OCI-LY7 (cell line): ENCODE measurements around the gene STIP1. TPM values are rescaled to one million over a fixed set of nuclear protein-coding genes. Genes with fewer than 3 reads are reported as not detected.

ENCODE experiments used
- BruUV-seq: library from RNA; stranded (reverse); fragments of 400-500 nt; replicated peaks from 2 replicates; lab custom pipeline; 2021; lab: Mats Ljungman, UMichigan
- CTCF ChIA-PET: fragments of 300-600 bp; sonication (Branson Sonifier 250); formaldehyde crosslinking; loops from one replicate; lab custom pipeline; 2022; ENCODE audit warnings: antibody characterized with exemption; ENCODE audit not compliant: unreplicated experiment; lab: Charles Lee
- POLR2A ChIA-PET: fragments of 300-600 bp; sonication (Branson Sonifier 250); formaldehyde crosslinking; loops from one replicate; lab custom pipeline; 2022; ENCODE audit warnings: antibody characterized with exemption; lab: Charles Lee
- DNase-seq: peaks from one replicate; pipeline ENCODE4 v3.0.0-alpha.2; 2015; ENCODE audit warnings: low spot score
- H2AFZ ChIP-seq: fragments of 200-600 bp; sonication (generic), shearing (Covaris generic); 2 replicates; pipeline ENCODE4 v1.6.1; 2014; ENCODE audit warnings: mild to moderate bottlenecking, antibody characterized with exemption, low read length, moderate library complexity
- H3K27ac ChIP-seq: fragments of 200-600 bp; sonication (generic); 2 replicates; pipeline ENCODE4 v1.5.1; 2014; ENCODE audit warnings: mixed run types, low read depth, mild to moderate bottlenecking, moderate library complexity, low read length, inconsistent platforms; ENCODE audit not compliant: poor library complexity, severe bottlenecking
- H3K36me3 ChIP-seq: fragments of 200-600 bp; sonication (generic); 2 replicates; pipeline ENCODE4 v1.6.1; 2014; ENCODE audit warnings: mild to moderate bottlenecking, antibody characterized with exemption, low read length, moderate library complexity, mixed read lengths; ENCODE audit not compliant: insufficient read depth
- H3K4me1 ChIP-seq: fragments of 200-600 bp; sonication (generic); 2 replicates; pipeline ENCODE4 v1.5.1; 2014; ENCODE audit warnings: mild to moderate bottlenecking, low read length; ENCODE audit not compliant: insufficient read depth, poor library complexity, severe bottlenecking
- H3K4me2 ChIP-seq: fragments of 200-600 bp; sonication (generic); 2 replicates; pipeline ENCODE4 v1.6.1; 2014; ENCODE audit warnings: mild to moderate bottlenecking, low read length
- H3K4me3 ChIP-seq: fragments of 200-600 bp; sonication (generic); 2 replicates; pipeline ENCODE4 v1.5.1; 2014; ENCODE audit warnings: mild to moderate bottlenecking, low read depth, low read length; ENCODE audit not compliant: poor library complexity, severe bottlenecking
- H3K79me2 ChIP-seq: fragments of 200-600 bp; sonication (generic); 2 replicates; pipeline ENCODE4 v1.6.1; 2016; ENCODE audit warnings: low read depth, mild to moderate bottlenecking, low read length, moderate library complexity, mixed read lengths; ENCODE audit not compliant: insufficient read depth
- H3K9me2 ChIP-seq: fragments of 200-600 bp; sonication (generic); 2 replicates; pipeline ENCODE4 v1.6.1; 2016; ENCODE audit warnings: mild to moderate bottlenecking, low read length, mixed read lengths; ENCODE audit not compliant: insufficient read depth
- H3K9me3 ChIP-seq: fragments of 200-600 bp; sonication (generic); 2 replicates; pipeline ENCODE4 v1.6.1; 2014; ENCODE audit warnings: mild to moderate bottlenecking, mixed run types, low read length, mixed read lengths
- H4K20me1 ChIP-seq: fragments of 200-600 bp; sonication (generic); 2 replicates; pipeline ENCODE4 v1.6.1; 2014; ENCODE audit warnings: mild to moderate bottlenecking, antibody characterized with exemption, low read length, moderate library complexity, mixed read lengths; ENCODE audit not compliant: insufficient read depth
- CTCF ChIP-seq: fragments of 200-600 bp; sonication (generic); conservative IDR thresholded peaks from 2 replicates; pipeline ENCODE4 v1.5.1; 2014; ENCODE audit warnings: mild to moderate bottlenecking, antibody characterized with exemption, low read length, moderate library complexity, mixed read lengths
- EZH2phosphoT487 ChIP-seq: fragments of 200-600 bp; sonication (generic); IDR thresholded peaks from 2 replicates; pipeline ENCODE4 v1.6.1; 2018; ENCODE audit warnings: low read depth, borderline replicate concordance, mild to moderate bottlenecking, mixed run types, antibody characterized with exemption, low read length, moderate library complexity, mixed read lengths
- intact Hi-C: fragments of 100-400 bp; cut with micrococcal nuclease; formaldehyde crosslinking; loops from one replicate; pipeline ENCODE4 v1.10.0; 2022; ENCODE audit not compliant: unreplicated experiment
- total RNA-seq, 2 experiments: library from RNA; depleted of rRNA in 1 of 2; stranded (reverse); fragments of >200 nt in 1 of 2; shearing (Covaris generic) in 1 of 2; gene quantifications; 2 replicates each; pipeline ENCODE4 v1.2.3, GENCODE V29; 2014 to 2022

Gene STIP1
- total RNA-seq, 2 experiments from 2014 or later, result 240 to 271 TPM

- H3K9me3 ChIP-seq, result no peaks in the 10 kb centered on the region
- no TSS peak for BruUV-seq
- intact Hi-C loops, result no loop called here
- H3K4me2 ChIP-seq, result no peak overlapping the region
- POLR2A ChIA-PET, result no interaction called here
- CTCF ChIA-PET, result no interaction called here
- H3K27ac ChIP-seq, result no peak overlapping the region
- TF ChIP-seq CTCF (no peak), EZH2phosphoT487 (no peak)
- H3K4me1 ChIP-seq, result peaks cover 31% of the 10 kb centered on the region
- H4K20me1 ChIP-seq, result no peaks in the 10 kb centered on the region
- H3K79me2 ChIP-seq, result peaks cover 17% of the 10 kb centered on the region; the same call in 1 of the 2 replicates
- no peak overlapping the region for H2AFZ ChIP-seq
- DNase-seq, result no peak
- no peak overlapping the region for H3K4me3 ChIP-seq
- no peaks in the 10 kb centered on the region for H3K9me2 ChIP-seq
- peaks cover 79% of the 10 kb centered on the region for H3K36me3 ChIP-seq
These were observed 23.5 kb downstream of the STIP1 start for GRCh38 chr11:64209563-64209843.

- no peak for DNase-seq
- CTCF ChIA-PET, result interaction anchor here (0.6 kb wide), 1 partner anchor 91 kb away, joined by 6 read pairs; no protein-coding TSS in a partner anchor
- POLR2A ChIA-PET, result no interaction called here
- BruUV-seq, result no TSS peak
- no peak overlapping the region for H2AFZ ChIP-seq
- no peak overlapping the region for H3K4me2 ChIP-seq
- H3K4me1 ChIP-seq, result peaks cover 25% of the 10 kb centered on the region
- H3K36me3 ChIP-seq, result peaks cover 83% of the 10 kb centered on the region
- H3K9me3 ChIP-seq, result no peaks in the 10 kb centered on the region
- TF ChIP-seq EZH2phosphoT487 (no peak), CTCF (no peak)
- H4K20me1 ChIP-seq, result no peaks in the 10 kb centered on the region
- peaks cover 17% of the 10 kb centered on the region; the same call in 1 of the 2 replicates for H3K79me2 ChIP-seq
- intact Hi-C loops, result no loop called here
- H3K27ac ChIP-seq, result no peak overlapping the region
- no peak overlapping the region for H3K4me3 ChIP-seq
- H3K9me2 ChIP-seq, result no peaks in the 10 kb centered on the region
These were observed 24.5 kb downstream of the STIP1 start for GRCh38 chr11:64210301-64211020.

GRCh38 chr11:64211181-64211872, 25.4 kb downstream of the STIP1 start:
- Histone ChIP-seq H3K27ac (no peak overlapping the region), H3K36me3 (peaks cover 83% of the 10 kb centered on the region), H2AFZ (no peak overlapping the region), H4K20me1 (no peaks in the 10 kb centered on the region), H3K4me1 (peaks cover 16% of the 10 kb centered on the region), H3K79me2 (peaks cover 13% of the 10 kb centered on the region; the same call in 1 of the 2 replicates), H3K9me2 (no peaks in the 10 kb centered on the region), H3K4me2 (no peak overlapping the region), H3K4me3 (no peak overlapping the region), H3K9me3 (no peaks in the 10 kb centered on the region)
- DNase-seq, result no peak
- TF ChIP-seq CTCF (no peak), EZH2phosphoT487 (no peak)
- BruUV-seq, result no TSS peak
- ChIA-PET POLR2A (no interaction called here), CTCF (interaction anchor here (0.6 kb wide), 1 partner anchor 90 kb away, joined by 6 read pairs; no protein-coding TSS in a partner anchor)
- intact Hi-C loops, result no loop called here
